Fibroblast of skin of left quadriceps (primary cell): Measurements from ENCODE around the gene IER5L.

Experiments used
- DNase-seq, 2 experiments: peaks; one replicate each; pipeline ENCODE4 v3.0.0-alpha.2; 2013; ENCODE audit warnings: low read depth in 2 of 2

IER5L gene

GRCh38 chr9:129161534-129161837 is 16.6 kb downstream of the IER5L start:
- no peak for DNase-seq

DNA sequence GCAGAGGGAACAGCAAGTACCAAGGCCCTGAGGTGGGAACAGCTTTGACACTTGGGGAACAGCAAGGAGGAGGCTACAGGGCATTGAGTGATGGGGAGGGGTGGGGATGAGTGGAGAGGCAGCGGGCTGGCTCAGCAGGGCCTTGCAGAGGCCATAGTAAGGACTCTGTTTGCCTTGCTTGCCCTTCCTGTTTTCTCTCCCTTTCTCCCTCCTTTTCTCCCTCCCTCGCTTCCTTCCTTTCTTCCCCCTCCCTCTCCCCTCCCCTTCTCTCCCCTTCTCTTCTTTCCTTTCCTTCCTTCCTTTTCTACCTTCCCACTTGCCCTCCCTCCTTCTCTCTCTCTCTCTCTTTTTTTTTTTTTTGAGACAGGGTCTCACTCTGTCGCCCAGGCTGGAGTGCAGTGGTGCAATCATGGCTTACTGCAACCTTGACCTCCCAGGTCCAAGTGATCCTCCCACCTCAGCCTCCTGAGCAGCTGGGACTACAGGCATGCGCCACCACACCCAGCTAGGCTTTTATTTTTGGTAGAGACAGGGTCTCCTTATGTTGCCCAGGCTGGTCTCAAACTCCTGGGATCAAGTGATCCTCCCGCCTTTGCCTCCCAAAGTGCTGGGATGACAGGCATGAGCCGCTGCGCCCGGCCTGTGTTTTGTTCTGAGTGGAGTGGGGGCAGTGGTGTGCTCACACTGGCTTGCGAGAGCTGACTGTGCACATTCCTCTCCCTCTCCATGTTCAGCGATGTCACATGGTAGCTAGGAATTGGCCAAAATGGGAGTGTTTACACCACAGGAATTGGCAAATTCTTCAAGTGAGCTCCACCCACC is 17.1 kb downstream of the IER5L start:
- no peak for DNase-seq

DNA sequence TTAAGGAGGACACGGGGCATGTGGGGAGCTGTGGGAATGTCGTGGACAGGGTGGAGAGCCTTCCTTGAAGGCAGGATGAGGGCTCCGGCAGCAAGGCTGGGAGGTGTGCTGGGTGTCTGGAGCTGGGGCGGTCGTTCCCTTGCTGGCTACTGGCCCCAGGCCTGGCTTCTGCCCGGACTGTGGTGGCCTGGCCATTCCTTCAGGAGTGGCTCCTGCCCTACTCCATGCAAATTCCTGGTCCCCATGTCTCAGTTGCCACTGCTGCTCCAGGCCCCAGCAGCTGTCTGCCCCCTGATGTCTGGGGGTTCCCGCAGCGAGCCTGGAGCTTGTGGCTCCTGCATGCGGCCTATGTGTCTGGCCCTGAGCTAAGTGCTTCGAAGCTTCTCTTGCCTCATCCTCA is 21.9 kb downstream of the IER5L start:
- DNase-seq: no peak

GRCh38 chr9:129154866-129155477 is 23.1 kb downstream of the IER5L start:
- DNase-seq: no peak

DNA sequence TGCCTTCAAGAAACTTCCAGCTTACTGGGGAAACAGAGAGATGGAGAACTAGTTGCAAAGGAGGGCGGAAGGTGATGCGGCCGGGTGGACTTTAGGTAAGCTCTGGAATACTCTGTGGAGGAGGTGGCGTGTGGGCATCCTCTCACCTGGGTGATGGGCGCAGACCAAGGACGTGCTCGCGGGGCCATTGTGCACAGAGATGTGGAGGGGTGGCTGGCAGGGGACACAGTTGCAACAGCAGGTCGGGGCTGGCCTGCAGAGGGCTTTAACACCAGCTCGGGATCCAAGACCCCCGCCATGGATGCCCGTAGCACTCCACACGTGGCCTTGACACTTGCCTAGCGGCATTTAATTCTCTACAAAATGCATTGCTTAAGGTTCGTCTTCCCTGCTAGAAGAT is 26.6 kb downstream of the IER5L start:
- no peak for DNase-seq

- no peak for DNase-seq
These were observed 27.3 kb downstream of the IER5L start for GRCh38 chr9:129150672-129151211.

DNA sequence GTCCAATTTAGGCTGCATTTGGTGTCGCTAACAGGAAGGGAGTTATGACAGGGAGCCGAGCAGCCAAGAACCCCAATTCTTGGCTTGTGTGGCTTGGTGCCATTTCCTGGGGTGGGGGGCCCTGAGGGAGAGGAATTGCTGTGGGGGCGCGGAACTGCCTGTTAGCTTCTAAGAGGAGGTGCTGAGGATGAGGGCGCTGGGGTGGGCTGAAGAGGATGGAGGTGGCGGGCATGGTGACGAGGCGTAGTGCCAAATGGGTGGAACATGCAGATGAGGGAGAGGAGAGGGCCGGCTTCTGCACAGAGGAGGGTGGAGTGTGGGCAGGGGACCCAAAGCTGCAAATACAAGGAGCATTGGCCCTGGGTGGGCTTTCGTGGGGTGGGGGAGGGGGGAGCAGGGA is 27.9 kb downstream of the IER5L start:
- no peak for DNase-seq

DNA sequence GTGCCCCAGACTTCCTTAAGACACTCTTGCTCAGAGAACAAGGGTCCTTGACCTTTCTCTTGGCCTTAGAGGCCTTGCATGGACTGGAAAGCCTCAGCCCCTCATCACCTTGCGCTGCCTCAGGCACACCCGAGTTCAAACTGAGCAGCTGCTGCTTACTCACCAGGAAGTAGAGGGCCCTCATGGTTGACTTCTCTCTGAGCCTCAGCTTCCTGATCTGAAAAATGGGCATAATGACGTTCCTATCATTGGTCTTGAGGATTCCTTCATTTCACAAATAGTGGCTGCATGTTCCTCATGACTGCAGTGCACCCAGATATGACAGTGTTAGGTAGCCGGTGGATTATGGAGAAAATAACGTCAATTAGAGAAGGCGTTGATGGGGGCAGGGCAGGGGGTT is 28.6 kb downstream of the IER5L start:
- no peak for DNase-seq

- no peak for DNase-seq
These were observed 29.4 kb downstream of the IER5L start for GRCh38 chr9:129148463-129149204.

DNA sequence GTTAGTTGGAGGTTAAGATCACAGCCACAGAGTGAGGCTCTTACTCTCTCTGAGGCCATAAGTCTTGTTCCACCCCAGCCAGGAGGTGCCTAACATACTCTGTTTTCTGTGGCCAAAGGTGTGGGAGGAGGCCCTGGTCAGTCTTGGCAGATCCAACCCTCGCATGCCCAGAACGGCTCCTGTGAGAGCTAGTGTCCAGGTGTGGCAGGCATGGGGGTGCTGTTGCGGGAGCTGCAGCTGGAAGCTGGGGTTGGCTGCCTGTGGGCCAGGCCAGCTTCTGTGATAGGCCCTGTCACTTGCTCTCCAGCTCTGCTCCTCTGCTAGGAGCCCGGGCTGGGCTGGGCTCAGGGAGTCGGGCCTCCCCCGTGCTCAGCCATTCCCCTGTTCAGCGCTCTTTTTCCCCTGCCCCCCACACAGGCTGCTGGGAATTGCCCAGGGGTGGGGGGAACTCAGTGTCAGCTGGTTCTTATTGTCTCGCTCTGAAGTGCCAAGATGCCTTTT is 31.6 kb downstream of the IER5L start:
- peak in 1 of 2 experiments; percentile 63 for DNase-seq

GRCh38 chr9:129145841-129146292 is 32.2 kb downstream of the IER5L start:
- DNase-seq: peak; percentile 79 to 82

DNA sequence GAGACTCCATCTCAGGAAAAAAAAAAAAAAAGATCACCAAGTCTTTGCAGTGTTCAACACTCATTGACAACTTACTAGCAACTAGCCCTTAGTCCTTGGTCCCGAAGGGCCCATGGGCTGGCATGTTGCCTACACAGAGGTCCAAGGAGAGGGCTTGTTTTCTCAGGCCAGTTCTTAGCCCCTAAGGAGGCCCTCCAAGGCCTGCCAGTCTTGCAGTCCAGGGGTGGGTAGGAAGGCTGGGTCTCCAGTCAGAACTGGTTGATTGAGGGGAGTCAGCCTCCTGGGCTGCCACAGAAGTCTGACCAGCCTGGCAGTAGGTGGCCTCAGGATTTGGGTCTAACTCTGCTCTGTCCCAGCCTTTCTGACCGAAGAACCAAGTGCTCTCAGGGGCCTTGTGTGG is 32.7 kb downstream of the IER5L start:
- DNase-seq: no peak

- peak; percentile 78 to 81 for DNase-seq
These were observed 34.8 kb downstream of the IER5L start for GRCh38 chr9:129143031-129143927.

DNA sequence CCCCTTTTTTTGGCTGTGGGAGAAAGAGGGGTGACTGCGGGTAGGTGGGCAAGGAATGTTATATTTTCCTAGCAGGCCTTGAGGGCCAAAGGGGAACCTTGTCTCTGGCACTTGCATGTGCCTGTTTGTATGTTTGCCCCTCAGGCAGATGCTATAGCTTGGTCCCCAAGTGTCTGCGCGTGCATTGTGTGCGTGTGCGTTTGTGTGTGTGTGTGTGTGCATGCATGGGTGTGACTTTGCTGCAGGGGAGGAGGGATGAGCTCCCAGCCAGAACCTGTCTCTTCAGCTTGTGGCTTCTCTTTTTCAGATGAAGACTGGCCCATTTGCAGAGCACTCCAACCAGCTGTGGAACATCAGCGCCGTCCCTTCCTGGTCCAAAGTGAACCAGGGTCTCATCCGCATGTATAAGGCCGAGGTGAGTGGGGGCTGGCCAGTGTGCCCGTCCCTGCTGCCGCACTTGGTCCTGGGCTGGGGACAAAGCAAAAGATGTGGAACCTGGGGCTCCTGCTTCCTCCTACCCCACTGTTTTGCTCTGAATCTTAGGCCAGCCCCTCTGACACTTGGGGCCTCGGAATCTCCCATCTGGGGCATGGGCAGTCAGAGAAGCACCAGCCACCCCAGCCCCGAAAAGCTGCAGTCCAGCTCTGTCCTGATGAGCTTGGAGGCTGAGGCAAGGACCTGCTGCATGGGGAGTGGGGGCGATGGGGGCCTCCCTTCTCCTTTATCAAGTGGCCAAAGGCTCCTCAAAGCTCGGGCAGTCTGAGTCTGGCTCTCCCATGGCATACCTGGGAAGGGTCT is 35.7 kb downstream of the IER5L start:
- DNase-seq: no peak

DNA sequence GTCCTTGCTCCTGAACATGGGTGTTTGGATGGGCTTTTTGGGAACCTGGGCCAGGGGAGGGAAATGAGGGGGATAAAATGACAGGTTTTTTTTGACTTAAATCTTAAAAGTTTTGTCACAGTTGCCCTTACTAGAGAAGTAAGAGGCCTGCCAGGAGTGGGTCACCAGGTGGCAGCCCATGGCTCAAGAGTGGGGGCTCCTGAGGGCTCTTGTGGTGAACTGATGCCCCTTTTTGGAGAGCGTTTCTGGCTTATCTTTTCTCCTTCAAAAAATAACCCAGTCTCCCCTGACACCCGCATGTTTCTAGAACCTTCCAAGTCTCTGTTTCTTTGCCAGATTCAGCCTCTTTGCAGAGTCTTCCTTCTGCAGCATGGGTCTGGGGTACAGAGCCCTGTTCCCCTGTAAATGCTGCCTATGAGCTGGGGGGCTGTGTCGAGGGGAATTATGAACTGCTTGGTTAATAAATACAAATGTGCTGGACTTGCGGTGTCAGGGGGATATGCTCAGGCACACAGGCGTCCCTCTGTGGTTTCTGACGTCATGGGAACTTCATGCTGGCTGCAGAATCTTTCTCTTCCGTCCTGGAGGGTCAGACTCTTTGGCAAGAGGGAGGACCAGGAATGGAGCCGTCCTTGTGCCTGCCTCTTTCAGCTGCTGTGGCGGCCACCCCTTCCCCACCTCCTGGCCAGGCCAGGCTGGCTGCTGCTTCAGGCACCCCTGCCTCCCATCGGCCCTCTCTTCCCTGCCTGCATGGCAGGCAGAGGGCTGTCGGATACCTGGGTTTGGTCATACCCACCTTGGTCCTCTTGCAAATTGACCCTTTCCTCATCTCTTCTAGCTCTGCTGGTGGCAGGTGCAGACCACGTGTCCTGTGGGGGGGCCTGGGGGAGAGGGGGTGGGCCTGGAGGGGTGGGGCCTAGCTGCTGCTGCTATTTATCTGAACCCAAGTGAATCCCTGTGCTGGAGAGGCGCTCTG is 36.7 kb downstream of the IER5L start:
- peak; percentile 77 to 78 for DNase-seq

DNA sequence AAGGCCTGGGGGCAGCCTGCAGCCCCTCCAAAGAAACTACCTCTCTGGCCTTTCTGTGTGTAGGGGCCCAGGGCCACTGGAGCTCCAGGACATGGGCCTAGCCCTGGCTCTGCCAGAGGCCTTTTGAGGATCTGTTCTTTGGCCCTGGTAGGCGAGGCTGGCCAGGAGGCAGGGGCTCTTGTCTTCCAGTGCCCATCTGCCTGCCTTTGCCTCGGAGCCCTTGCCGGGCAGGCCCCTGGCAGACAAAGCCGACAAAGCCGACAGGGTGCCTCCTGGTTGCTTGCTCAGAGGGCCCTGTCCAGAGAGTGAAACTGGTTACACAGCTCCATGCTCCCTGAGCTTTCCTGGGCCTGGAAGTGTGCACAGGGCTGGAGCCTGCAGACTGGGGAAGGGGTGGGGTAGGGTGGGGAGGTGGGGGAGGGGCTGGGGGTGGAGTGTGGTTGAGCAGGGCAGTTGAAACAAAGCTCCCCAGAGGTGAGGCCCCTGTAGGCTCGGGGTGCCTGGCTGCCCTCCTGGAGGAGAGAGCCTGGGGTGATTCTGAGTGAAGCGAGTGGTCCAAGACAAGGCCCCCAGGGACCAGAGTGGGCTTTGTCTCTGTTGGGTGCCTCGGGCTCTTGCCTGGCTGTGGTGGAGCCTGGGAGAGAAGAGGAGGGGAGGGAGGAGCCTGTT is 37.5 kb downstream of the IER5L start:
- no peak for DNase-seq

DNA sequence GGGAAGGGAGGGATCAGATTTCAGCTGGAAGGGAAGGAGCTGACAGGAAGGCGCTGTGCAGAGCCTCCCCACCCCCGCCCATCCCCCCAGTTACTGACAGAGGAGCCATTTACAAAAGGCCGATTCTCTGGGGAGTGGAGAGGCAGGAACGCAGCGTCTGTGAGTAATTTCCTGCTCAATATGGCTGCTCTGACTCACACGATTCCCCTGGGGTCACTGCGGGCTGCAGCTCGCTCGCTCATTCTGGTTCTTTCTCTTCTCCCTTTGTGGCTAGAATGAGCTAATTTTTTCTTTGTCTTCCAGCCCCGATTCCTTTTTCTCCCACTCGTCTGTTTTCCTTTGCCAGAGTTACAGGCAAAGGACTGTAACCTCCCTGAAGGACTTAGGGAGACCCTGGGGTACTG is 38.1 kb downstream of the IER5L start:
- DNase-seq: peak; percentile 100

GRCh38 chr9:129139233-129139992 is 38.6 kb downstream of the IER5L start:
- peak; percentile 75 for DNase-seq
